T47D (cell line): ENCODE data around the gene KDM4C.

Experiments used
- DNase-seq, 2 experiments: peaks; one replicate each; pipeline versions ENCODE4 v3.0.0 to v3.0.0-alpha.2; 2011 to 2012; ENCODE audit warnings: low read depth in 1 of 2, low spot score in 1 of 2
- JUND ChIP-seq: IDR thresholded peaks from 2 replicates; pipeline ENCODE4 v1.6.1; 2012; ENCODE audit warnings: low read depth
- in situ Hi-C: cut with HindIII; loops from 2 replicates; pipeline ENCODE4 v1.10.0; 2016; ENCODE audit warnings: low sequenced_read_pairs, low pct_unique_long_range_greater_than_20kb

KDM4C gene

DNA sequence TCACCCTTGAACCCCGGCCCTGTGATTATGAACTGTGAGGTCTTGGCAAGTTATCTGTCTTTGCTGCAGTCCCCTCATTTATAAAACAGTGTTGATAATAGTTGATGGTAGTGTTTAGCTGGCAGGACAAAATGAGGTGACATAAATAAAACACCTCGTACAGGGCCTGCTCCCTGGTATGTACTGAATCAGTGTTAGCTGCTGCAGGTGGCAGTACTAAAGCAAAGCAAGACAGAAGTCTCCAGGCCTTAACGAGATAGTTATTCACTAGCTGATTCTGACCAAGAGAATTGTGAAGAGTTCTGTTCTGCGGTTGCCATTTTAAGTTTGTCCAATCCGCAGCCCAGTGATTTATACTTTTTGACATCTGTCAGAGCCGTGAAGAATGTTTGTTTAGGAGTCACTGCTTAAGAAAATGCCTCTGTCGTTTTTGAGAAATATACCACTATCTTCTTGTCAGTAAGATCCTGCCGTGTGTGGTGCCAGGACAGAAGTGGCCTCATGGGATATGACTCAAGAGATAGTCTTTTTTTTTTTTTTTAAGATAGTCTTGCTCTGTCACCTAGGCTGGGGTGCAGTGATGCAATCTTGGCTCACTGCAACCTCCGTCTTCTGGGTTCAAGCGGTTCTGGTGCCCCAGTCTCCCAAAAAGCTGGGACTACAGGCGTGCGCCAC, 75.9 kb downstream of the KDM4C start:
- in situ Hi-C loops, result no loop called here
- DNase-seq, result no peak
- TF ChIP-seq JUND, result no peak

DNA sequence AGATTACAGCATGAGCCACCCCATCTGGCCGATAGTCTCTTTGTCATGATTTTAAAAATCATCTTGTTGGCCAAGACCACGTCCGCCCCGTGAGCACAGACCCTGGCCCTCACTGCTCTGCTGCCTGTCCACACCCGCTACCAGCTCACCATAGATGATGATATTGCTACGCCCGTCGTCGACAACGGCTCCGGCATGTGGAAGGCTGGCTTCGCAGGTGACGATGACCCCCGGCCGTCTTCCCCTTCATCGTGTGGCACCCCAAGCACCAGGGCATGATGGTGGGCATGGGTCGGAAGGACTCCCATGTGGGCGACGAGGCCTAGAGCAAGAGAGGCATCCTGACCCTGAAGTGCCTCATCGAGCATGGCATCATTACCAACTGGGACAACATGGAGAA, 76.5 kb downstream of the KDM4C start:
- in situ Hi-C loops, result no loop called here
- TF ChIP-seq JUND, result no peak
- DNase-seq, result no peak

DNA sequence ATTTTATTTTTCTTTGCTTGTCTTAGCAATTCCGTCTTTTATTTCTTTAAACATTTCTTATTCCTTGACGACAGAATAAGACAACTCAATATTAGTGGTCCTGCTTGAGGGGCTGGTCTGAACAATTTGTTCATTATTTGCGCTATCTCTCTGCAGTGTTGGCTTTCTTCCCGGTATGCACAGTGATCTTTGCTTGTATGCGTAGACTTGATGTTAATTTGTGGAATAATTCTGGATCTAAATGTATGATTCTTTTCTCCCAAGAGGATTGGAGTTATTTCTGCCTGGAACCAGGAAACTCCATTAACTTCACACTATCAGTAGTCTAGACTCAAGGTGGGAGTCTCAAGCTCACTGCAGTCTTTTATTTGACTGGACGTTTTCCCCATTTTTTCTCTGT, 80.4 kb downstream of the KDM4C start:
- DNase-seq, result no peak
- no peak for TF ChIP-seq JUND
- in situ Hi-C loops, result no loop called here

DNA sequence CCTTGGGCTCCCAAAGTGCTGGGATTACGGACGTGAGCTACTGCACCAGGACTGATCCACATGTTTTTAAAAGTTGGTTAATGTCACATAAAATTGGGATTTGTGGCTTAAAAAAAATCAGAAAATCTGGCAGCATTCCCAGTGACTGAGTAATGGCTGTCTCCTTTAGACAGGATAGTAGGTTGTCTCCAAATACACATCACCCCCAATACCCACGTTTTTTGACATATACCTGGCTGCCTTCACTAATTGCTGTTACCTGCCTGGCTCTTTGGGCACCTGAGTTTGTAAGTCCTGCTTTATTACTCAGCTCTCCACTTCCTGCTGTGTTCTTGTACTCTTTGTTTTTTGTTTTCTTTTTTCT, 84.8 kb downstream of the KDM4C start:
- TF ChIP-seq JUND, result no peak
- in situ Hi-C loops, result no loop called here
- no peak for DNase-seq

DNA sequence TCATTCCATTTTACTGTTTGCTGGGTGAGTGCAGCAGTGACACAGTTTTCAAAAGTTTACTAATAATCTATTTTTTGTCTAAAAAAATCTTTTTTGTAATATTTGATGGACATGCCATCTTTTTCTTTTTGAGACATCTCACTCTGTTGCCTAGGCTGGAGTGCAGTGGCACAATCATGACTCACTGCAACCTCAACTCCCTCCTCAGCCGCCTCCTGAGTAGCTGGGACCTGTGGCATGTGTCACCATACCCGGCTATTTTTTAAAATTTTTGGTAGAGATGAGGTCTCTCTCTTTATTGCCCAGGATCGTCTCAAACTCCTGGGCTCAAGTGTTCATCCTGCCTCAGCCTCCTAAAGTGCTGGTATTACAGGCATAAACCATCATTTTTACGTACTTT, 86.0 kb downstream of the KDM4C start:
- in situ Hi-C loops, result no loop called here
- no peak for TF ChIP-seq JUND

DNA sequence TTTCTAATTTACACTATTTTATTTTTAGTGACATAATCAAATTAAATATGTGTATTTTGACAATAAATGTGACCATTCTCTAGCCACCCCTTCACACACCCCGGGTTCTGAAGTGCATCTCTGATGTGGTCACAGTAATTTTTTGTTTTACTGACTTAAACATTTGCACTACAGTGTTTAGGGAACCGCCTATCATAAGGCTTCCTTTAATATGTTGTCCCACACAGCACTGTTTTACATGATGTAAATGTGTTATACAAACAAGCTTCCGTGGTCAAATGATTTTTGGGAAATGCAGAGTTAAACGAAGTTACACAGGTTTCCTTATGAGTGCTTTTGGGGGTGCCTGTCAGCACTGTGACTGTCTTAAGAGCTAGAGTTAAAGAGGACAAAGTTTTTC, 86.5 kb downstream of the KDM4C start:
- no peak for DNase-seq
- in situ Hi-C loops, result no loop called here
- no peak for TF ChIP-seq JUND

More for the DNA sequence above, 86.0 kb downstream of the KDM4C start:
- DNase-seq, result no peak

DNA sequence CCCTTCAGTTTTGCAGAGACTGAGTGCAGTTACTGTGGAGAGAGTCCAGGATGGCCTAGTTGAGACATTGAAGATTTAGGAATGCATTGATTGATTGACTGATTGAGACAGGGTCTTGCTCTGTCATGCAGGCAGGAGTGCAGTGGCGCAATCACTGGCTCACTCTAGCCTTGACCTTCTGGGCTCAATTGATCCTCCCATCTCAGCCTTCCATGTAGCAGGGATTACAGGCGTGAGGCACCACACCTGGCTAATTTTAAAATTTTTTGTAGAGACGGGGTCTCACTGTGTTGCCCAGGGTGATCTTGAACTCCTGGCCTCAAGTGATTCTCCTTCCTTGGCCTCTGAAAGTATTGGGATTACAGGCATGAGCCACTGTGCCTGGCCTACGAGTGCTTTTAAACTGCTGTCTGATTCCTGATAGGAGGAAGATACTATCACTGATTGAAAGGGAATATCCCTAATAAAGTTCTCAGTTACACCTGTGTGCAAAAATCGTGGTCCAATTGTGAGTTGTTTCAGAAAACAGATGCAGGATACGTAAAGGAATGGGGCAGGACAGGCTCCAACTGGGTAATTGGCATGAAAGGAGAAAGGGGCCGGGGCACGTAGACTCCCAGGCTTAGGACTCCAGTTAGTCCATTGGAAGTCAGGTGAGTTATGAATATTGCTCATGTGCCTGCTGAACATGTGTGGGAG, 87.5 kb downstream of the KDM4C start:
- in situ Hi-C loops, result no loop called here
- no peak for DNase-seq
- no peak for TF ChIP-seq JUND

DNA sequence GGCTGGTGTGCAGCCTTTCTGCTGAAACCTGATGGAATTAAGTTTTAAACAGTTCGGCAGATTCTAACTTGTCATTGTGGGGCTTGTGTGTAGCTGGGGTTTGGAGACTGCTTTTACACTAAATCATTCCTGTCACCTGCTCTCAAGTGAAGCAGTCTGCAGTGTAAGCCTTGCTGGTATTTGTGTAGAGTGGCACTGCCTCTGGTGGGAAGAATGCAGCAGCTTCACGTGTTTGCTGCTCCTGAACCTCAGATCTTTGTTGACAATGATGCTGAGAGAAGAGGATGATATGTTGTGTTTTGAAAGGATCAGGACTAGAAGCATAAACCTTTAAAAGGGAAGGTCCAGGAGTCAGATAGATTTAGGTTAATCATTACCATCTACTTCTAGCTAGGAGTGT, 88.1 kb downstream of the KDM4C start:
- in situ Hi-C loops, result no loop called here
- TF ChIP-seq JUND, result no peak
- peak; percentile 54 to 73 for DNase-seq

DNA sequence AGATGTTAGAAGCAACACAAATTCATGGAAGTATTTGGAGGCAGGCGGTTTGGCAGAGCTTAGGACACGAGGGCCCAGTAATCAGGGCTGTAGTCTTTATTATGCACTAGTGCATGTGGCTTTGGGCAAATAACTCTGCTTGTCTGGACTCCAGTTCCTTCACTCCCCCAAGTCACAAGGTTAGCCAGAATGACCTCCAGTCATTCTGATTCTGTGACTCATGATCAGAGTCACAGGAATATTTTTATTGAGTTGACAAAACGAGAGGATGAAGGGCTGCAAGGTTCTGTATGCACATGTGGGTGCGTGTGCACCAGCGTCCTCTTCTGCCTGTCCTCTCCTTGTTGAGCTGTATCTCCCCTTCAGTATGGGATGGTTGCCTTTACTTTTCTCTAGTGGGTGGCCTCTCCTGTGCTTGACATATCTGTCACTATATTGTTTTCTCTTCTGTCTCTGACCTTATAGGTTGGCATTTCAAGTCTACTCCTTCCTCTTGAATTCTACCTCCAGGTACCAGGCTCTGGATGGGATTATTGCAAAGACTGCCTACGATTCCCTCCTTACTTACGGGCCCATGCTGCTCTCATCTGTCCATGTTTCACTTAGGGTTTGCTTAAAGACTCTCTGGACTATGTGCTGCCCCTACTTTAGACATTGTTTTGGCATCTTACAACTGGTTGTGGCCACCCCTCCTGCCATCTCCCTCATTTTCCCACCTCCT, 94.6 kb downstream of the KDM4C start:
- DNase-seq, result no peak
- in situ Hi-C loops, result no loop called here
- TF ChIP-seq JUND, result no peak

DNA sequence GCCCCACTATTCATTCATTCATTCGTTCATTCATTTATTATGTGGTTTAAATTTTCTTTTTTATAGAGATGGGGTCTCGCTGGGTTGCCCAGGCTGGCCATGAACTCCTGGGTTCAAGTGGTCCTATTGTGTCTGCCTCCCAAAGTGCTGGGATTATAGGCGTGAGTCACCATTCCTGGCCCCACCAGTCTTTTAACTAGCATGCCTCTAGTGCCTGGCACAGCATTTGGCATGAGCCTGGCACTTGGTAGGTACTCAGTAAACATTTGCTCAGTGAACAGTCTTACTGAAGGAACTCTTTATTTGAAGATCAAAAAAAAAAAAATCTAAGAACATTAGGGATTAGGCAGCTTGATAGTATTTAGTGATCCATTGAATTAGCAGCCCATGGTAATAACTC, 98.1 kb downstream of the KDM4C start:
- in situ Hi-C loops, result no loop called here
- TF ChIP-seq JUND, result no peak
- DNase-seq, result peak in 1 of 2 experiments; percentile 32

DNA sequence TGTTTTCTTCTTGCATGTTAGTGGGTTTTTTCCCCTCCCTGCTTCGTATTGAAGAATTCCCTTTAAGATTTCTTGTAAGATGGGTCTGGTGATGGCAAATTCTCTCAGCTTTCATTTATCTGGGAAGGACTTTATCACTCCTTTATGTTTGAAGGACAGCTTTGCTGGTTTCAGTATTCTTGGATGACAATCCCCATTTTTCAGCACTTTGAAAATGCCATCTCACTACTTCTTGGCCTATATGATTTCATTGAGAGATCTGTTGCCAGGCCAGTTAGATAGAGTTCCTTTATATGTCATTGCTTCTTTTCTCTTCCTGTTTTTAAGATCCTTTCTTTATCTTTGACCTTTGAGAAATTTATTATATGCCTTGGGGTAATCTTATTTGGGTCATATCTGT, 106.3 kb downstream of the KDM4C start:
- in situ Hi-C loops, result no loop called here
- no peak for DNase-seq
- TF ChIP-seq JUND, result no peak

DNA sequence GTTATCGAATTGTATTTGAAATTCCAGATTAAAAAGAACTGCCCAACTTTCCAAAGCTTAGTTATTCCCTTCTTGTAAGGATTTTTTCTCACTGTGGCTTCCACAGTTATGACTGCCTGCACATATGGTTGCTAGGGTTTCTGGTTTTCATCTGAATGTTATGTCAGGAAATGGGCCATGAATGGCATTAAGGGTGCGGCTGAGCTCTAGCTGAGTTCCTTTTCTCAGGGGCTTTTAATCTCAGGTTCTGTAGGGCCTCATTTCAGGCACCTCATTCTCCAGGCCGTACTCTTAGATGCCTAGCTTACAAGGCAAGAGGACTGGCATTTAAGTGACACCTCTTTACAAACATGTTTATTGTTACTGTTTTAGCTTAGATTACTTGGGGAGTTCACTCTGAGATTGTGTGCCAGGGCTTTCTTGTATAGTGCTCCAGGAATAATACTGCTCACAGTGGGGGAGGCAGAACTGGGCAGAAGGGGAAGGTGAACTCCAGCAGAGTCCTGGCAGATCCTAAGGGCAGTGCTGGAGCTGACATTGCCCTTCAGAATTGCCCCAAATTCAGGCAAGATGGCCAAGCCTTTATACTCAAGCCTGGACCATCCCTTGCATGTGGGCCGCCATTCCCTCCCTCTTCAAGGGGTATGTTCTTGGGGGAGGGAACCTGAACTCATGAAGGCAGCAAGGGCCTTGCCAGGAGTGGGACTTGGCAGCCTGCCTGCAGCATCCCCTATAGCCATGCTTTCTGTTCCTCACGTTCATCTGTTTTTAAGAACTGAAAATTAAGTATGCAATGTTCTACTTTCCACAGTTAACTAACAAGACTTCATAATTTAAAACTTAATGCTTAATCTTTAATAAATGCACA, 111.5 kb downstream of the KDM4C start:
- in situ Hi-C loops, result no loop called here
- no peak for DNase-seq
- no peak for TF ChIP-seq JUND
